ENCODE measurements around the gene CRB1.

CRB1 gene

DNA sequence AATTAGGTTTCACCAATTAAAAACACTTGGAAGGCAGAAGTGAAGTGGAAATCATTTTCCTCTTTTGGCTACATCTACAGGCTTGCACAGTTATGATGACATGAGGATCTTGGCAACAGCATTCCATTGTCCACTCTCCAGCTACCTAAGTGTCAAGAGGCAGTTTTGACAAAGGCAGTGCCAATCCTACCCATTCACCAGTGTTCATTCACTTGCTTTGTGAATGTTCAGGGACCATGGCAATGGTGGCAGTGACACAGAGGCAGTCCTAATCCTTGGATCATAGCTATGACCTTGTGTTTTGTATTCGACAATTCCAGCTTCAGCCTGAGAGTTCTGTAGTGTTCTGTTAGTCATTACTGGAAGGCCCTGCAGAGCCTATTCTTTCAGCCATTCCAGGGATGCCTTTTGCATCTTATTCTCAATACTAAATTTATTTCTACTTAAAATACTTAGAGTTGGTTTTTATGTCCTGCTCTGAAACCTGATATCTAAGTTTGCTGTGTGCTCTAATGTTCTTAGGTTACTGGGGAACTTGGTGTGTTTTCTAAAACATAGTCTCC, 36.7 kb downstream of the CRB1 start:
- no peak for DNase-seq

DNA sequence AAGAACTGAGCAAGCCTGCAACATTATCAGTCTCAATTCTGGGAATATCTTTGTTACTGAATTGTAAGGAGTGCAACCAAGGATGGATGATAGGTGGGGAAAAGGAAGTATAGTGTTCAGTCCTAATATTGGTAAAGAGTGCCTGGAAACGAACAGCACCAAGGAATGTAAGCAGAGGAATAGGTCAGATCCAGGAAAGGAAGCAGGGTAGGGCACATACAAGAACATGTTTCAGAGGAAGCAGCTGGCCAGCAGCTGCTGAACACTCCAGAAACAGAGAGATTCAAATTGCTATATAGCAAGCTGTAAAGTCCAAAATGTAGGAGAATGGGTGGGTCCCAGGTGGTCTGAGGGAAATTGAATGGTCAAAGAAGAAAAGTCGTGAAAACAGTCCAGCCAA, 37.9 kb downstream of the CRB1 start:
- DNase-seq, result no peak

GRCh38 chr1:197306381-197307062, 38.5 kb downstream of the CRB1 start:
- DNase-seq, result no peak

DNA sequence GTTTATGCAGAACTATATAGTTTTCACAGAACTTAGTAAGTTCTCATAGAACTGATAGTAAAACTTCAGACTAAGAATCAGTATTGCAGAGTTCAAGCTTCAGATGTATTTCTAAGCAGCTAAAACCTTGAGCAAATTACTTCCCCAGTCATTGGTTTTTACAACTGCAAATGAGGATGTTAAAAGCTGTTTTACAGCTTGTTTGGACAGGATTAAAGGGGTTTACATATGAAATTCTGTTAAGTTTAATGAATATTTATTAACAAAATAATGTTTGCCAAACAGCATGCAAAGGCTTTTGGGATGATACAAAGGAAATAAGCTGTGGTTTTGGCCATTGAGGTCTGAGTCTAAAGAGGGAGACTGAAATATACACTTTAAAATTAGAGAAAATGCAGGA, 39.1 kb downstream of the CRB1 start:
- no peak for DNase-seq

- DNase-seq, result no peak
Observed at GRCh38 chr1:197307551-197307950, 39.5 kb downstream of the CRB1 start.

GRCh38 chr1:197311081-197311480, 43.0 kb downstream of the CRB1 start:
- DNase-seq, result no peak

- no peak for DNase-seq
Observed at GRCh38 chr1:197312163-197312562, 44.1 kb downstream of the CRB1 start.

GRCh38 chr1:197313713-197314112, 45.7 kb downstream of the CRB1 start:
- no peak for DNase-seq

DNA sequence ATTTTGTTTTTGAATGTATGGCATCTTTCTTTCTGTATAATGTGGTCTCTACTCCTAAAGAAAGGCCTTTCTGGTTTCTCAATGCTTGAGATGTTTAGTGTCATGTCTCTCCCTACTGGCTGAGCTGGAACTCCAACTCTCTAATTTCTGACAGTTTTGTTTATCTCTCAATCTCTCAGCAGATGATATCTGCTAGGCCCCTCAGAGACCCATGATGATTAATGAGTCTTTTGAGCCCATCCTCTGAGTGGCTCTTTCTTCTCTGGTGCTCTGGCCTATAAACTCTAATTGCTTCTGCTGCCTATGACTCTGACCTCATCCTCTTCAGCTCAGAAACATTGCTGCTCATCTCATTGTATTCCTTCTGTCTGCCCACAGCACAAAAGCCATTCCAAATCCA, 46.6 kb downstream of the CRB1 start:
- DNase-seq, result no peak

DNA sequence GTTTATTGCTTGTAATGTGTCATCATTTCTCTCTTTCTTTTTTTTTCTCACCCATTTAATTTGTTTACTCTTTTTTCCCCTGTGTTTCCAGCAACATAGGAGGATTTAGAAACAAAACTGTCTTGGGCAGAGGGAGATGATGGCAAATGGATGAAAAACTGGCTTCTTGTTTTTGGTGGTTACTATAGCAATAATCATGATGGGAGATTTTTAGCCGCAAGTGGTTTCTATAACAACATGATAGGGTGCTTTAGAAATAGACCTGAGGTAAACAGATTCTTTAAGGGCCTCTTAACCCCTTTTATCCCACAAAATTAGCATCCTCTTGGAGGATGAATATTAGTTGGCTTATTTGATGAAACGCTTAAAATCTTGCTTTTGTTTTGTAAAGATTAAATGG, 51.6 kb downstream of the CRB1 start:
- no peak for DNase-seq

- DNase-seq, result no peak
Observed at GRCh38 chr1:197320991-197321531, 53.0 kb downstream of the CRB1 start.

DNA sequence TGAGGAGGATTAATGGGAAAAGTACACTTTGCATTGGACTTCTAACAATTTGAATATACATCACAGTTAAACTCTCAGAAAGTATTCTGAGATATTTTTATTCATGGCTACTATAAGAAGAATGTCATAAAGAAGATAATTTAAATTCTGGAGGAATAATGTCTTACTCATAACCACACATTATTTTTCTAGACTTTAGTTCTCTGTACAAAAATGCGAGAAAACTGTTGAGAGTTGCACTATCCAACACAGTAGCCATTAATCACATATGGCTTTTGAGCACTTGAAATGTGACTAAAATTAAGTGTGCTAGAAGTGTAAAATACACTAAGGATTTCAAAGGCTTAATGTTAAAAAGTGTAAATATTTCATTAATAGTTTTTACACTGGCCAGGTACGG, 53.8 kb downstream of the CRB1 start:
- DNase-seq, result no peak

DNA sequence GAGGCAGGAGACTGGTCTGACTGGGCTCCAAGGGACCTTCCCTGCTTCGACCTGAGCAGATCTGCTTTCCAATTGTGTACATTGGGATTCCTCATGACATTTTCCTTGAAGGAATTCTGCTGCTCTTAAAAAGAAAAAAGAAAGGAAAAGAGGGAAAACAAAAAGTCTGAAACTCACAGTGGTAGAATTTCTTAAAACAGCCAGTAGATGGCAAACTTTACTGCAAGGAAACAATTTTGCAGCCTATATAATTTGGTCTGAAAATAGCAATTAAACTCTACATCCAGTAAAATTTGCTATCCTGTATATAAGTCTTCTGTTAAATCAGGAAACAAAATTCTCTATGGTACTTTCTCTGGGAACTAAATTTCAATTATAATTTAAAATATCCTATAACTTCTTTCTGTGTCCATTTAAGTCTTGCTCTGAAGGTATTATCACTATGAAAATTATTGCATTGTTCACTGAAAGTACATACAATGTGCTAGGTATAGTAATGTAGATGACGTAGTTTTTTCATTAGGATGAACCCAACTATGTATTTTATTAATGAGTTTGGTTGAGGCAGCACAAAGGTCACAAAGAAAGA, 59.8 kb downstream of the CRB1 start:
- DNase-seq, result no peak

DNA sequence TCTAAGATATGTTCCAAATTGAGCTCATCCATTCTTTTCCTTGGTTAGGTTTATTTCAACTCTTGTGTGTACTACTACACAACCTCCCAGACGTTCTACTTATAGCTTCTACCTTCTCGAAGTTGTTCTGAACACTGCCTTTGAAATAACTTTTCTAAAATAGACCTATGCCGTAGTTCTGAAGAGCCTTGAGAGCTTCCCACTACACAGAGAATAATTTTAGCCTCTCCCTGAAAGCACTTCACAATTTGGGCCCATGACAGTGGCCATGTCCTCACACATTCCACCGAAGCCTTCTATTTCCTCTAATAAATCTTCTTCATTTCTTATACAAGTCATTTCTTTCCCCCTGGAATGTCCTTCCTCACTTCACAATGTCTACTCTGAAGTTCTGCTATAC, 62.2 kb downstream of the CRB1 start:
- no peak for DNase-seq

DNA sequence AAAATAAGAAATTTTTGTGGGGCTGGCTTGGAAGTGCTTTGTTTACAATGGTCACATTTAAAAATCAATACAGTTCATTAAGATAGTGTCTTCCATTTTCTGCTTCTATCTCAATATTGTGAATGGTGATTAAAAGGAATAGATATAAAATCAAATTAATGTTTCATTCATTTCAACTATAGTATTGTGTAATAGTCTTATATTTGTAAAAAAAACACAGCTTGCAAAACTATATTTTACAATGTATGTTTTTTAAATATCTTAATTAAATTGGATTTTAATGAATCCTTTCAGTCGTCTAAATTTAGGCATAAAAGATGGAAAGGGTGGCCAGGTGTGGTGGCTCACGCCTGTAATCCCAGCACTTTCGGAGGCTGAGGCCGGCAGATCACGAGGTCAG, 63.5 kb downstream of the CRB1 start:
- DNase-seq, result no peak

GRCh38 chr1:197333041-197333440, 65.0 kb downstream of the CRB1 start:
- DNase-seq, result no peak

GRCh38 chr1:197336571-197336970, 68.5 kb downstream of the CRB1 start:
- DNase-seq, result no peak

GRCh38 chr1:197339106-197340060, 71.3 kb downstream of the CRB1 start:
- no peak for DNase-seq

DNA sequence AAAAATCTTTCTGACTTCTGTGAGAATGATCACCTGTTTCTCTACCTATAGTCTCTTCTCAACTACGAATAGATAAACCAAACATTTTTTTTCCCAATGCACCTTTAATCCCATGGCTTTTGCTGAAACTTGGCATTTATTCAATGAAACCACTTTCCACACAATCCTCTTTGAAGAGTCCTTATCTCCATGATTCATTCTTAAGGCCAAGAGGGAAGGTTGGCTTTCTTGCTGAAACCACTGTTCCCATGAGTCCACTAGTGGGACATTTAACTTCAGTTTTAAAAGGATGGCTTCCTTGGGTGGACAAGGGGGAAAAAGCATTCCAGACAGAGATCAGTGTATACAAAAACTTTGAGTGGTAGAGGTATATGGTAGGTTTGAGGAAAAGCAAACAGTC, 73.6 kb downstream of the CRB1 start:
- no peak for DNase-seq

DNA sequence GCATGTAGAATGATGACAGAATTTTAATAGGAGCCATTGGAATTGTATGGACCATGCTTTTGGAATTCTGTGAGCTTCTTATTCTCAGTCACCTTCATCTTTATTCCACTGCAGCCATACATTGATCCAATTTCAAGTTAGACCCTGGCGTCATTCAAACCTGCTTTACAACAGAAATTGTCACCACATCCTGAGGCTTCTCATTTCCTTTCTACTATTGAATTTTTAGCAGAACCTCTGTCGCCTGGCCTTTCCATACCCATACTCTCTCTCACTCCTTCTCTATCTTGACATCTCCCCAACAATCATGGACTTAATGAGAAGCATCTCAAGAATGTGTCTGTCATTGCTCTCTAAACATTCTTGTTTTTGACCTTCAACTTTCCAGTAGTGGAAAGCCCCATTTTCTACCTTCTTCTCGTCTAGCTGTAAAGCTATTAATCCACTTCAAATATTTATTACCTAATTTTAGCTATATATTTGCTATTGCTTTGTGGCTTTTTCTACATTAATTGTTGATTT, 74.1 kb downstream of the CRB1 start:
- no peak for DNase-seq

DNA sequence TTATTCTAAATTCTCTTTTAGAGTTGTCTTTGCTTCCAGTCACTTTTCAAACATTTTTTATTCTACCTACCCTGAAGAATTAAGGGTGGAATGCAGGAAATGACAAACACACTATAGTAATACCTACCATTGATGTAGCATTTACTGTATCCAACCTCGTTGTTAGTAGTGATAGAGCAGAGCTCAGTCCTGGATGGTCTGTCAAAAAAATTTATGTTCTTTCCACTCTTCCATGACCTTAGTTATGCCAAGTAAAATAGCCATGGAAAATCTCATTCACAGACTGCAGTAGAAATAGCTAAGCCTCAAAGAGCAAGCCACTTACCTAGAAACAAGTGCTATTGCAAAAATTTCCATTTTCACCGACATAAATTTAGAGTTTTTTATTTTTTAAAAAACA, 74.6 kb downstream of the CRB1 start:
- no peak for DNase-seq

GRCh38 chr1:197343663-197344273, 75.7 kb downstream of the CRB1 start:
- DNase-seq, result no peak
